ENCODE measurements around the gene TMEM170A. TPM values are rescaled to one million over a fixed set of nuclear protein-coding genes. Genes with fewer than 3 reads are reported as not detected.

Gene TMEM170A
- polyA plus RNA-seq, 1 donor (not counting 4 experiments of a cell fraction or from before 2014, with no cell fraction given), result 22.1 TPM

- Histone ChIP-seq H3K79me2 (ENCODE audit: control insufficient read depth, insufficient read depth, low read length) (peaks cover 84% of the 10 kb centered on the region), H2AFZ (ENCODE audit: control insufficient read depth, low read length) (peak overlapping the region; percentile 41), H3K4me1 (ENCODE audit: control insufficient read depth, extremely low read depth, insufficient read depth, low read length) (peaks cover 9% of the 10 kb centered on the region), H3K27ac (ENCODE audit: control insufficient read depth, insufficient read depth, low read length) (peak overlapping the region; percentile 47), H3K4me2 (ENCODE audit: control insufficient read depth, extremely low read depth, insufficient read depth, low read depth, low read length) (peak overlapping the region; percentile 80), H4K20me1 (ENCODE audit: control insufficient read depth, extremely low read depth, insufficient read depth, low read length) (no peaks in the 10 kb centered on the region), H3K9ac (ENCODE audit: control insufficient read depth, extremely low read depth, insufficient read depth, low read length) (peak overlapping the region; percentile 62), H3K4me3 (ENCODE audit: control insufficient read depth in 2 of 3, extremely low read depth in 1 of 3, insufficient read depth in 2 of 3, low read depth in 1 of 3, low read length in 3 of 3) (peak overlapping the region in 2 of 3 experiments; percentile 12 to 41), H3K9me1 (ENCODE audit: control insufficient read depth, extremely low read depth, insufficient read depth, low read length) (no peaks in the 10 kb centered on the region), H3K27me3 (ENCODE audit: control insufficient read depth, extremely low read depth, insufficient read depth, low read length) (no peaks in the 10 kb centered on the region), H3K36me3 (ENCODE audit: control insufficient read depth in 2 of 2, extremely low read depth in 1 of 2, insufficient read depth in 2 of 2, low read length in 2 of 2) (no peaks in the 10 kb centered on the region), H3K9me3 (ENCODE audit: control insufficient read depth, low read depth, low read length) (no peaks in the 10 kb centered on the region)
- TF ChIP-seq CTCF (optimal IDR thresholded peaks at IDR 0.05 in 1 of 3, IDR thresholded peaks at IDR 0.05 in 1 of 3, conservative IDR thresholded peaks at IDR 0.05 in 1 of 3; ENCODE audit: extremely low read depth in 1 of 3, insufficient read depth in 2 of 3, low read length in 3 of 3) (no peak), EZH2 (IDR thresholded peaks at IDR 0.05; ENCODE audit: low read length) (no peak)
- dilution Hi-C loops (cut with MboI; ENCODE audit: extremely low pct_ligation_motif_present, low sequenced_read_pairs), result no loop called here
- no peak for DNase-seq (ENCODE audit: low read depth, low spot score)
- FAIRE-seq, result peak; percentile 53
Measured at GRCh38 chr16:75420987-75421819, 43.3 kb downstream of the TMEM170A start.

GRCh38 chr16:75416904-75417565, 47.5 kb downstream of the TMEM170A start:
- dilution Hi-C loops (cut with MboI; ENCODE audit: extremely low pct_ligation_motif_present, low sequenced_read_pairs), result no loop called here
- DNase-seq (ENCODE audit: low read depth, low spot score) (no peak), FAIRE-seq (no peak)
- no peaks in the 10 kb centered on the region for H3K9me3 ChIP-seq (ENCODE audit: control insufficient read depth, low read depth, low read length)
- no peak overlapping the region for H3K9ac ChIP-seq (ENCODE audit: control insufficient read depth, extremely low read depth, insufficient read depth, low read length)
- H3K27ac ChIP-seq (ENCODE audit: control insufficient read depth, insufficient read depth, low read length), result no peak overlapping the region
- no peak overlapping the region for H3K4me2 ChIP-seq (ENCODE audit: control insufficient read depth, extremely low read depth, insufficient read depth, low read depth, low read length)
- H3K27me3 ChIP-seq (ENCODE audit: control insufficient read depth, extremely low read depth, insufficient read depth, low read length), result no peaks in the 10 kb centered on the region
- H3K36me3 ChIP-seq (ENCODE audit: control insufficient read depth in 2 of 2, extremely low read depth in 1 of 2, insufficient read depth in 2 of 2, low read length in 2 of 2), result peaks cover 4 to 6% of the 10 kb centered on the region in 2 experiments
- no peaks in the 10 kb centered on the region for H3K9me1 ChIP-seq (ENCODE audit: control insufficient read depth, extremely low read depth, insufficient read depth, low read length)
- H3K4me3 ChIP-seq (ENCODE audit: control insufficient read depth in 2 of 3, extremely low read depth in 1 of 3, insufficient read depth in 2 of 3, low read depth in 1 of 3, low read length in 3 of 3), result no peak overlapping the region
- peaks cover 67% of the 10 kb centered on the region for H3K79me2 ChIP-seq (ENCODE audit: control insufficient read depth, insufficient read depth, low read length)
- H4K20me1 ChIP-seq (ENCODE audit: control insufficient read depth, extremely low read depth, insufficient read depth, low read length), result no peaks in the 10 kb centered on the region
- TF ChIP-seq EZH2 (IDR thresholded peaks at IDR 0.05; ENCODE audit: low read length), result no peak
- TF ChIP-seq CTCF (optimal IDR thresholded peaks at IDR 0.05 in 1 of 3, IDR thresholded peaks at IDR 0.05 in 1 of 3, conservative IDR thresholded peaks at IDR 0.05 in 1 of 3; ENCODE audit: extremely low read depth in 1 of 3, insufficient read depth in 2 of 3, low read length in 3 of 3), result no peak
- peaks cover 9% of the 10 kb centered on the region for H3K4me1 ChIP-seq (ENCODE audit: control insufficient read depth, extremely low read depth, insufficient read depth, low read length)
- no peak overlapping the region for H2AFZ ChIP-seq (ENCODE audit: control insufficient read depth, low read length)

Data from keratinocyte (primary cell).